Liver (tissue), 9 donors: ENCODE results near the gene EFNA2. TPM values are rescaled to one million over a fixed set of nuclear protein-coding genes. Genes with fewer than 3 reads are reported as not detected.
A peak's percentile ranks its signal among the peaks of the same experiment; 100 is the strongest.

Experiments used
- DNase-seq: peaks from one replicate; pipeline ENCODE4 v3.0.0-alpha.2; 2017; ENCODE audit warnings: low spot score
- H3K27ac ChIP-seq, 2 donors: one replicate each; pipeline ENCODE4 v1.7.0; 2013; ENCODE audit warnings: inconsistent platforms in 2 of 2, low read length in 2 of 2, control low read depth in 1 of 2, low read depth in 1 of 2, mild to moderate bottlenecking in 1 of 2
- H3K27me3 ChIP-seq, 4 donors: one replicate each; pipeline versions ENCODE4 v1.6.1 to v1.7.0; 2013; ENCODE audit warnings: low read length in 3 of 4, inconsistent platforms in 1 of 4, mild to moderate bottlenecking in 1 of 4, moderate library complexity in 1 of 4; ENCODE audit not compliant: control insufficient read depth in 4 of 4, insufficient read depth in 4 of 4
- H3K36me3 ChIP-seq, 4 donors: one replicate each; pipeline versions ENCODE4 v1.6.1 to v1.7.0; 2013; ENCODE audit warnings: low read length in 3 of 4, mild to moderate bottlenecking in 3 of 4, low read depth in 1 of 4, moderate library complexity in 1 of 4; ENCODE audit not compliant: control insufficient read depth in 4 of 4, insufficient read depth in 3 of 4
- H3K4me1 ChIP-seq, 4 donors: one replicate each; pipeline versions ENCODE4 v1.6.1 to v1.7.0; 2013; ENCODE audit warnings: low read length in 3 of 4, mild to moderate bottlenecking in 3 of 4, moderate library complexity in 1 of 4; ENCODE audit not compliant: control insufficient read depth in 4 of 4, insufficient read depth in 4 of 4
- H3K4me3 ChIP-seq, 3 donors: one replicate each; pipeline versions ENCODE4 v1.6.1 to v1.7.0; 2013; ENCODE audit warnings: low read length in 3 of 3, control low read depth in 1 of 3, low read depth in 1 of 3, mild to moderate bottlenecking in 1 of 3
- H3K9ac ChIP-seq, 2 donors: one replicate each; pipeline ENCODE4 v1.7.0; 2013; ENCODE audit warnings: low read length in 2 of 2, mild to moderate bottlenecking in 2 of 2, moderate library complexity in 2 of 2, control low read depth in 1 of 2, low read depth in 1 of 2
- H3K9me3 ChIP-seq, 4 donors: one replicate each; pipeline versions ENCODE4 v1.6.1 to v1.7.0; 2013; ENCODE audit warnings: low read length in 3 of 4; ENCODE audit not compliant: control insufficient read depth in 4 of 4
- CTCF ChIP-seq: fragments of 150-350 bp; IDR thresholded peaks from 2 replicates; pipeline ENCODE4 v1.5.1; 2017; ENCODE audit warnings: improper control_type of control experiment, low read depth, low read length; ENCODE audit not compliant: missing input control
- EGR1 ChIP-seq, 2 donors: IDR thresholded peaks; 2 replicates each; pipeline ENCODE4 v1.6.1; 2016 to 2018; ENCODE audit warnings: antibody characterized with exemption in 2 of 2, low read depth in 2 of 2
- FOXA1 ChIP-seq: IDR thresholded peaks from 2 replicates; pipeline ENCODE4 v1.6.1; 2016; ENCODE audit warnings: antibody characterized with exemption
- FOXA2 ChIP-seq: IDR thresholded peaks from 2 replicates; pipeline ENCODE4 v1.6.1; 2016; ENCODE audit warnings: antibody characterized with exemption
- GABPA ChIP-seq, 2 donors: IDR thresholded peaks in 1 of 2; conservative IDR thresholded peaks in 1 of 2; 2 replicates each; pipeline ENCODE4 v1.6.1; 2016; ENCODE audit warnings: antibody characterized with exemption in 2 of 2, mild to moderate bottlenecking in 1 of 2, moderate library complexity in 1 of 2
- HNF4A ChIP-seq, 2 donors: conservative IDR thresholded peaks; 2 replicates each; pipeline ENCODE4 v1.6.1; 2016; ENCODE audit warnings: antibody characterized with exemption in 2 of 2, mild to moderate bottlenecking in 2 of 2
- HNF4G ChIP-seq: IDR thresholded peaks from 2 replicates; pipeline ENCODE4 v1.6.1; 2016; ENCODE audit warnings: antibody characterized with exemption
- JUND ChIP-seq, 2 donors: IDR thresholded peaks; 2 replicates each; pipeline ENCODE4 v1.6.1; 2016; ENCODE audit warnings: antibody characterized with exemption in 2 of 2
- NR2F2 ChIP-seq: IDR thresholded peaks from 2 replicates; pipeline ENCODE4 v1.6.1; 2016; ENCODE audit warnings: antibody characterized with exemption
- RAD21 ChIP-seq, 2 donors: IDR thresholded peaks; 2 replicates each; pipeline ENCODE4 v1.6.1; 2016; ENCODE audit warnings: antibody characterized with exemption in 2 of 2, mild to moderate bottlenecking in 2 of 2
- REST ChIP-seq: IDR thresholded peaks from 2 replicates; pipeline ENCODE4 v1.6.1; 2016; ENCODE audit warnings: antibody characterized with exemption, mild to moderate bottlenecking
- RXRA ChIP-seq, 2 donors: IDR thresholded peaks; 2 replicates each; pipeline ENCODE4 v1.6.1; 2017 to 2018; ENCODE audit warnings: antibody characterized with exemption in 2 of 2, mild to moderate bottlenecking in 1 of 2
- SP1 ChIP-seq: IDR thresholded peaks from 2 replicates; pipeline ENCODE4 v1.6.1; 2018; ENCODE audit warnings: antibody characterized with exemption, mild to moderate bottlenecking
- TAF1 ChIP-seq: conservative IDR thresholded peaks from 2 replicates; pipeline ENCODE4 v1.6.1; 2016; ENCODE audit warnings: antibody characterized with exemption, mild to moderate bottlenecking
- YY1 ChIP-seq: IDR thresholded peaks from 2 replicates; pipeline ENCODE4 v1.6.1; 2016; ENCODE audit warnings: antibody characterized with exemption, mild to moderate bottlenecking
- ZBTB33 ChIP-seq: IDR thresholded peaks from 2 replicates; pipeline ENCODE4 v1.6.1; 2016; ENCODE audit warnings: antibody characterized with exemption
- WGBS: extraction: QIAGEN DNeasy Blood & Tissue Kit; methylation state at CpG from one replicate; pipeline ENCODE4 v1.1.7; 2013; 5-methylcytosine and 5-hydroxymethylcytosine counted together
- polyA plus RNA-seq, 2 donors: library from polyadenylated mRNA; stranded (reverse) in 1 of 2; unstranded in 1 of 2; fragments of 200-250 nt in 1 of 2; fragments of >200 nt in 1 of 2; fragmentation: Nextera tagmentation in 1 of 2; extraction: Ambion mirVana in 1 of 2; gene quantifications; one replicate each; pipeline versions ENCODE4 v1.2.1 to v1.2.3, GENCODE V29; 2013 to 2015
- total RNA-seq, 2 donors: library from RNA; depleted of rRNA; stranded (reverse); fragments of >200 nt; gene quantifications; one replicate each; pipeline ENCODE4 v1.2.3, GENCODE V29; 2014
- TF ChIP-seq, protein P1 (sequence below): IDR thresholded peaks from 2 replicates; pipeline ENCODE4 v1.6.1; 2016; ENCODE audit warnings: antibody characterized with exemption
- TF ChIP-seq, protein P2 (sequence below): IDR thresholded peaks from 2 replicates; pipeline ENCODE4 v1.6.1; 2016; ENCODE audit warnings: antibody characterized with exemption
- donor health status: healthy.
- donor health status: healthy.
- donor health status: healthy.
- donor health status: healthy.
- donor health status: healthy.

Gene EFNA2
- total and polyA plus RNA-seq, 4 donors = 0.98 to 9.8 (median 4.3) TPM

- TF ChIP-seq NR2F2 = no peak
- TF ChIP-seq FOXA2 = no peak
- no peak for TF ChIP-seq YY1
- TF ChIP-seq TAF1 = no peak
- TF ChIP-seq HNF4A (conservative IDR thresholded peaks at IDR 0.05) = no peak
- no peak for TF ChIP-seq REST
- no peak for TF ChIP-seq SP1
- no peak for TF ChIP-seq RAD21 (IDR thresholded peaks at IDR 0.05)
- no peak for TF ChIP-seq FOXA1
- TF ChIP-seq, protein P1, sequence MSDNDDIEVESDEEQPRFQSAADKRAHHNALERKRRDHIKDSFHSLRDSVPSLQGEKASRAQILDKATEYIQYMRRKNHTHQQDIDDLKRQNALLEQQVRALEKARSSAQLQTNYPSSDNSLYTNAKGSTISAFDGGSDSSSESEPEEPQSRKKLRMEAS = no peak
- TF ChIP-seq CTCF = no peak
- TF ChIP-seq EGR1 (IDR thresholded peaks at IDR 0.05; ENCODE audit: low read depth in 2 of 2) = no peak
- TF ChIP-seq GABPA (IDR thresholded peaks at IDR 0.05 in 1 of 2, conservative IDR thresholded peaks at IDR 0.05 in 1 of 2) = no peak
- TF ChIP-seq RXRA (IDR thresholded peaks at IDR 0.05) = no peak
- no peak for TF ChIP-seq ZBTB33
- no peak for TF ChIP-seq HNF4G
- TF ChIP-seq, protein P2, sequence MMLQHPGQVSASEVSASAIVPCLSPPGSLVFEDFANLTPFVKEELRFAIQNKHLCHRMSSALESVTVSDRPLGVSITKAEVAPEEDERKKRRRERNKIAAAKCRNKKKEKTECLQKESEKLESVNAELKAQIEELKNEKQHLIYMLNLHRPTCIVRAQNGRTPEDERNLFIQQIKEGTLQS = no peak
- no peak for TF ChIP-seq JUND (IDR thresholded peaks at IDR 0.05)
- Histone ChIP-seq H3K4me3 (peak within 1 kb of the TSS in 1 of 3 donors; percentile 54), H3K9me3 (no peaks in the 10 kb centered on the region), H3K36me3 (no peaks in the 10 kb centered on the region), H3K27ac (no peak within 1 kb of the TSS), H3K4me1 (peaks cover 13 to 41% (median 22%) of the 10 kb centered on the region in 4 donors), H3K9ac (no peak within 1 kb of the TSS), H3K27me3 (no peaks in the 10 kb centered on the region)
- DNase-seq = no peak
- WGBS = 2% methylated on average over 86 of the region's 87 CpGs
Observed at GRCh38 chr19:1237754-1238368, 47.8 kb upstream of the EFNA2 start, which contains the start of gene CBARP. CBARP (minus strand) TSS chr19:1238005; CDS start chr19:1236100, 1,905 bp downstream.
